ENCODE results near the gene ANOS1.
A peak's percentile ranks its signal among the peaks of the same experiment; 100 is the strongest.
"Not testable (repeated sequence)": the region's sequence is repeated elsewhere in the genome, so short reads cannot be mapped to it uniquely, and the experiment has no call there.

The ANOS1 gene, protein sequence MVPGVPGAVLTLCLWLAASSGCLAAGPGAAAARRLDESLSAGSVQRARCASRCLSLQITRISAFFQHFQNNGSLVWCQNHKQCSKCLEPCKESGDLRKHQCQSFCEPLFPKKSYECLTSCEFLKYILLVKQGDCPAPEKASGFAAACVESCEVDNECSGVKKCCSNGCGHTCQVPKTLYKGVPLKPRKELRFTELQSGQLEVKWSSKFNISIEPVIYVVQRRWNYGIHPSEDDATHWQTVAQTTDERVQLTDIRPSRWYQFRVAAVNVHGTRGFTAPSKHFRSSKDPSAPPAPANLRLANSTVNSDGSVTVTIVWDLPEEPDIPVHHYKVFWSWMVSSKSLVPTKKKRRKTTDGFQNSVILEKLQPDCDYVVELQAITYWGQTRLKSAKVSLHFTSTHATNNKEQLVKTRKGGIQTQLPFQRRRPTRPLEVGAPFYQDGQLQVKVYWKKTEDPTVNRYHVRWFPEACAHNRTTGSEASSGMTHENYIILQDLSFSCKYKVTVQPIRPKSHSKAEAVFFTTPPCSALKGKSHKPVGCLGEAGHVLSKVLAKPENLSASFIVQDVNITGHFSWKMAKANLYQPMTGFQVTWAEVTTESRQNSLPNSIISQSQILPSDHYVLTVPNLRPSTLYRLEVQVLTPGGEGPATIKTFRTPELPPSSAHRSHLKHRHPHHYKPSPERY

DNA sequence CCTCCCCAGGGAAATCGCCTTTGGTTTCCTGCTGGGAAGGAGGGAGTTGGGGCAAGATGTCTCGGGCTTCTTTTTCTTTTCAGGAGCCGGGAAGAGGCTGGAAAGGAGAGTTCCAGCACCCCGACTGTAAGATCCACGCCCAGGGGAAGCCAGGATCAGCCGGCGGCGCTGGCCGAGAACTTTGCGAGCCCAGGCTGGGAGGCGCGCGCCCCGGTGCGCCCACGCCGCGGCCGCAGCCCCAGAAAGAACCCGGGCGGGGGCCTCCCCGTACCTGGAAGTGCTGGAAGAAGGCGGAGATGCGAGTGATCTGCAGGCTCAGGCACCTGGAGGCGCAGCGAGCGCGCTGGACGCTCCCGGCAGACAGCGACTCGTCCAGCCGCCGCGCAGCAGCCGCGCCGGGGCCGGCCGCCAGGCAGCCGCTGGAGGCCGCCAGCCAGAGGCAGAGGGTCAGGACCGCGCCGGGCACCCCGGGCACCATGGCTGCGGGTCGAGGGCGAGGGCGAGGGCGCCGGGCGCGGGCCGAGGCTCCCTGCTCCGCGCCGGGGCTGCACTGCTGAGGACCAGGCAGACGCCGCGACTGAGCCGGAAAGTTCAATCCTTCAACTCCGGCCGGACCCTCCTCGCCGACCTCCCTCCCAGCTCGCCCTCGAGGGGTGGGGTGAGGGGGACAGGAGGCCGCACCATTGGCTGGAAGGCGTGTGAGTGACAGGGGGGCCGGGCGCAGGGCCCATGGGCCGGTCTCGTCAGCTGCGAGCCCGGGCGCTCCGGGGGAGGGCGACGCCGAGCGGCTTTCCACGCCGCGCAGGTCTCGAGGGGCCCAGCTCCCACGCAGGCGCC, at the start of gene ANOS1:
ANOS1 (minus strand) TSS at position 579 of the 837 bp plus-strand sequence; CDS start at position 478, 101 bp downstream.
- DNase-seq (ENCODE audit: low spot score): peak; percentile 46

DNA sequence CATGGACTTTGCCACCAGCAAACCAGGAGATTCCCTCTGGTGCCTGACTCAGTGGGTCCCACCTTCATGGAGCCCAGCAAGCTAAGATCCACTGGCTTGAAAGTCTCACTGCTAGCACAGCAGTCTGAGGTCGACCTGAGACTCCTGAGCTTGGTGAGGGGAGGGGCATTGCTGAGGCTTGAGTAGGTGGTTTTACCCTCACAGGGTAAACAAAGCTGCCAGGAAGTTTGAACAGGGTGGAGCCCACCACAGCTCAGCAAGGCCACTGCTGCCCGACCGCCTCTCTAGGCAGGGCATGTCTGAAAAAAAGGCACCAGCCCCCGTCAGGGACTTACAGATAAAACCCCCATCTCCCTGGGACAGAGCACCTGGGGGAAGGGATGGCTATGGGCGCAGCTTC, 41.2 kb upstream of the ANOS1 start:
- DNase-seq (ENCODE audit: low spot score): no peak

DNA sequence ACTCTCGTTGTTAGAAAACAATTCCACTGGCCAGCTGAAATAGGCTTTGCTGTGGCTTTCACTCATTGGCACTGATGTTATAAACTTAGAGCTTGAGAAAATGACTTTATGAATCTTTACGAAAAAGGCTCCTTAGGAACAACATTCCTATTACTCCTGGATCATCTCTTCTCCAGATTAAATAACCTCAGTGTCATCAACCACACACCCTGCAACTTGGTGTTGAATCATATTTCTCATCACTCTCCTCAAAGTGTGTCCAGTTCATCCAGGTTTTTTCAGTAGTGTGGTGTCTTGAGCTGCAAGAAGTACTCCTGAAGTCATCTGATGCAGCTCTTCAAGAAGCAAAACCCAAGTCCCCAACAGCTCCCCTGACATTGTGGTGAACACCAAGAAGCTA, 28.1 kb upstream of the ANOS1 start:
- DNase-seq (ENCODE audit: low spot score): no peak

DNA sequence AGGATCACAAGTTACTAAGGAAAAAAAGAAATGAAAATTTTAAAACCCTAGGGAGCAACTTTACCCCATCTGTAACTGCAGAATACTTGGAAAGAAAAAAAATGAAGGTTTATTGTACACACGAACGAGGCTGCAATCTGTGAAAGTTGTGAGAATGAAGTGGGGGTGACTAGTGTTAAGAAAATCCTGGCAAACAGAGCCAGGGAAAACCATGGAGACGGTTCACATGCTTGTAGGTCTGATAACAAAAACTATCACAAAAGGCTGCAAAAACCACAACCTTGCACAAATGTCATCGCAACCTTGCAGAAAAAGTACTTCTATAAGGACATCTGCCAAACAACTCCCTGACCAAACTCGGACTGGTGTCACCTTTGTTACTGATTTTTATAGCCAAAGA, 26.8 kb upstream of the ANOS1 start:
- DNase-seq (ENCODE audit: low spot score): not testable (repeated sequence)

DNA sequence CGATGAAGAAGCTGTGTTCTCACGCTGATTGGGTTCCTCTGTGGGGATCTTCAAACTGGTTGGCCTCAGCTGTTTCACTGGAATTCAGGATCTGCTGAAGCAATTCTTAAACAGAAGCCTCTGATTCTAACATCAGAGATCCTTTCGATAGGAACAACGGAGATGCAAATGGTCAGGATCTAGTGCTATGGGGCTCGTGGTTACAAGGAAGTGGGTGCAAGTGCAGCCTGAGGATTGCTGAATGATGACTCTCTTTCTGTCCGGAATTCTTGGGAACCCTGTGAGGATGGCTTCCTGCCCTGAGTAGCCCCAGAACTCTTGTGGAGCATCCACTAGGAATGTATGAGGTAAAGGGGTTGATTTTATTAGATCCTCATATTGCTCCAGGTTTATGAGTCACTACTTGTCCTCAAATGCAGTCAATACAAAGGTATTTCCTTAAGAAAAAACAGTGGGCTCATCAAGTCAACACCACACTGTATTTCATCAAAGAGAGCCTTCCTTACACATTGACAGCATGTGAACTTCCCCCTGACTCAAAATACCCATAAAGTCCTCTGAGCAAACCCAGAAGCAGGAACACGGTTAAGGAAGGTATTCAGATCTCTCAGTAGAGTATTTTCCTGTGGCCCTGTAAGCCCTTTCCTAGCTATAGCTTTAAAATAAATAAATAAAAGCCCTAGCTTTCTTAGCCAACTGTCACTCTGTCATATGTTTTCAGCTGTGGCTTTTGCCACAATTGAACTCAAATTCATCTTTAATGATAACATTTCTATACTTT, 25.9 kb upstream of the ANOS1 start:
- not testable (repeated sequence) for DNase-seq (ENCODE audit: low spot score)

DNA sequence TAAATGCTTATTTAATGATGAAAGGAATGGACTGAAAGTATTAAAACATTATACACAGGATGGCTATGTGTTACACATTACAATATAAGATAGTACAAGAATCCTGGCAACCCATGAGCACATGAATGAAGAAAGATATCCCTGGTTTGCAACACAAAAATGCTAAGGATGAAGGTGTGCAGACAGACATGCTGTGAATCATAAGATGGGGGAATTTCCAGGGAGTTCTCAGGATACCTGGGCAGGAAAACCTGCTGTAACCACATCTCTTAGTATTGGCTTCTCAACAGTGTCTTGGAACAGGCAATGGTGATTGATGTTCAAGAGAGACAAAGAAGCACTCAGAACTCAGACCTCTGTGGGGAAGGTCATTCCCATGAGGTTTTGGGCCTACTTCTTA, 23.9 kb upstream of the ANOS1 start:
- no peak for DNase-seq (ENCODE audit: low spot score)

DNA sequence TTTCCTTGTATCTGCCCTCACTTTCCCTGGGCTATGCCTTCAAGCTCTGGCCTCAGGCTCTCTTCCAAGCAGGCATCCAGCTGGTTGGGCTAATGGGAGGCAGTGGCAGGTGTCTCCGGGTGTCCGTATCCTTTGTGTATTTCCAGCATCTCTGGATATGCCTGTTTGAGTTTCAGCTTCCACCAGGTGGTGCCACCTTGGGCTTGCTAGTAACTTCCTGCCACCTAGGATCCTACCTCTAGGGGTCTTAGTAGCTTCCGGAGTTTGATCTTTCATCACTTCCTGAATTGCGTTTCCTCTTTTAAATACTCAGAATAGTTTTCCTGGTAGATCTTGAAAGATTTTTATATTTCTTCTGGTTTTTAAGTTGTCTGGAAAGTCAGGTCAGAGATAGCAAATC, 23.2 kb upstream of the ANOS1 start:
- DNase-seq (ENCODE audit: low spot score): no peak

DNA sequence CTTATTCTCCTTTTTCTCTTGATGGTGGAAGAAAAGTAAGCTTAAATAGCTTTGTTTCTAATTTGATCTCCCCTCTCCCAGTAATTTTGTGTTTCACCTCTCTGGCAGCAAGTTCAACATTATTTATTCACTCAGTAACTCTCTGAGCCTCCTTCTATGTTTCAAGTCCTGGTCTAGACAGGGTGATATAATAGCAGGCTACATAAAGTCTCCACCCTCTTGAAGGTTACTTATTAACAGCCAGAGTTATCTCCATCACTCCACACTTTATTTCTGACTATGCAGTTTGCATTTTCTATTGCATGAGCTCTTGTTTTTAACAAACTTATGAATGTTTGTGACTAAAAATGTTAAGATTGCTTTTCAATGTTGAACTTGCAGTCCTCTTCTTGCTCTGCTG, 17.8 kb upstream of the ANOS1 start:
- DNase-seq (ENCODE audit: low spot score): no peak

DNA sequence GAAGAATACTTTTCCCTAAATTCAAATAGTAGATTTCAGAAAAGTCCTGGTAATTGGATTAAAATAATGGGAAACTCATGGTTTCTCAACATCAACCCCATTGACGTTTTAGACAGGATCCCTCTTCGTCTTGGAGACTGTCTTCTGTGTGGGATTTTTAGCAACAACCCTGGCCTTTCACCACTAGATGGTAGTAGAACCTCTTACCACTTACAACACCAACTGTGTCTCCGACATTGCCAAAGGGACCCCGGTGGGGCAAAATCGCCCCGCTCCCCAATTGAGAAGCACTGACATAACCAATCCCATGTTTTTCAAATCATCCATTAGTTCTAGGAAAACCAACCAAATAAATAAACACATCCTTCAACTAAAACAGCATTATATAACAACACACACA, 16.9 kb upstream of the ANOS1 start:
- peak; percentile 30 for DNase-seq (ENCODE audit: low spot score)

DNA sequence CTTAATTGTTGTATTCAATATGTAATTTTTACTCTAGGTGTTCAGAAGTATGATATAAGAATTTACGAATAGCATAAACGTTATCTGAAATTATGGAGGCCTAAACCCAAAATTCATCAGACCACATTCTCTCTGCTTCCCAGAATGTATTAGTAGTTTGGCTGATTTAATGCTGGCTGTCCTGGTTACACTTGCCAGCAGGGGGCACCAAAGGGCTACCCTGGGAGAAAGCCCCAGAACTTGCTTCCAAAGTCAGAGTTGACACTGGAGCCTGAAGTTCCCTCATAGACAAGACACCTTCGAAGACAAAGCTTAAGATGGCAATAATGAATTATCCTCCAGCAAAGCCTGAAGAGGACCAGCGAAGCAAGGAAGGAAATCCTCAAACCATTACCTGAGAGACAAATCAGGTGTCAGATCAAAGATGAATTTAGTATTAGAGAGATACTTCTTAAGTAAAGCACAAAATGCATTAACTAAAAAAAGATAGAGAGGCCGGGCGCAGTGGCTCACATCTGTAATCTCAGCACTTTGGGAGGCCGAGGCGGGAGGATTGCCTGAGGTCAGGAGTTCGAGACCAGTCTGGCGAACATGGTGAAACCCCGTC, 11.3 kb upstream of the ANOS1 start:
- peak; percentile 17 for DNase-seq (ENCODE audit: low spot score)

DNA sequence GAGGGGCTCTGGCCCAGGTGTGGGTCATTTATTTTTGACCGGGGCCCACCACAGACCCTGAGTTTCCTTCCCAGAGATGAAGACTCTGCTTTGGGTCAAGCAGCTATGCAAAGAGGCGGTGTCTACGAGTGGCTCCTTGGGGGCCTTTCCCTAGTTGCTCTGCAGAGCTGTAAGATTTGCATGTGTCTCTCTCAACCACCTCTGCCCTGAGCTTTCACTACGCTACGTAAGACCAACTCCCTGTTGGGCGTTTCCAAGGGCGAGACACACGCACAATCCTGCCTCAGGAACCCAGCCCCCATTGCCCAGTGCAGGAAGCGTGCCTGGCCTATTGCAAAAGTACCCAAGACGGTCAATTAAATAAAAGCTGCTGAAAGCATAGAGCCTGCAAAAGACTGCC, 10.0 kb upstream of the ANOS1 start:
- DNase-seq (ENCODE audit: low spot score): no peak

DNA sequence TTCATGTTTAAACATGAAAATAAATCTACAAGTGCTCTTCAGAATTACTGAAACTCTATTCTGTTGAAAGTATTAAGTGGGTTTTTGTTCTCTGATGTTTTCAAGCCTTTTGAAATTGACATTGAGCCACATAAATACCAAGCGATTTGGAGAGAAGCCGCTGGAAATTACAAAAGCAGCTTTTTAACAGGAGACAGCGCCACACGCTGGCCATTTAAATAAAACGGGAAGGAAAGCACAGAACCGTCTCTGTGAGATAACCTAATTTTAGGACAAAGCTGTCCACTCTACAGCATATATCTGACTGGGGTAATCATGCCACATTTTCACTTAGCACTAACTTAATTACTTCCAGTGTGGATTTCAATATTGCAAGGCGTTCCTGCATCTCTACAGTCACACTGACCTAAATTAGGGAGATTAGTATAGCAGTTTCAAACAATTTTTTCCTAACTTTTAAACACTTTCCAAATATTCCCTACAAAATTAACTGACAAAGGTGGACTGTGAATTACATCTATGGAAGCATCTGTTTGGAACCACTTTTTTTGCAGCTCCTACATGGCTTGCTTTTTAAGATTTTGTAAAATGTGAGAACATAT, 6.8 kb upstream of the ANOS1 start:
- DNase-seq (ENCODE audit: low spot score): peak; percentile 53

DNA sequence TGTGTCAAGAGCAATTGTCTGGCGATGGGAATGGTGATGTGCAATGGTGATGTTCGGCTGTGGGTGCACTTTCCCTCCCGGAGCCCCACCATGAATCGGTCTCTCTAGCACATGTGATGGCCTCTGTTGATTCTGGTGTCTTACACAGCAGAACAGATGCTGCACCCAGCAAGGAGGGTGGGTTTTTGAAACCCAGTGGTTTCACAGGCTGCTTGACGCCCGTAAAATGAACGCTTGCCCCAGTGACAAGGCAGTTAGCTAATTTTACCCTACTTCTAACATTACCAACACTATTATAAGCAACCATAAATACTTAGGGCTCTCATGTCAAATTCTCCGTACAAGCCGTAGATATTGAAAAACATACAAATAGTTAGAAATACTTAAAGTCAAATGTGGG, 5.9 kb upstream of the ANOS1 start:
- DNase-seq (ENCODE audit: low spot score): no peak

DNA sequence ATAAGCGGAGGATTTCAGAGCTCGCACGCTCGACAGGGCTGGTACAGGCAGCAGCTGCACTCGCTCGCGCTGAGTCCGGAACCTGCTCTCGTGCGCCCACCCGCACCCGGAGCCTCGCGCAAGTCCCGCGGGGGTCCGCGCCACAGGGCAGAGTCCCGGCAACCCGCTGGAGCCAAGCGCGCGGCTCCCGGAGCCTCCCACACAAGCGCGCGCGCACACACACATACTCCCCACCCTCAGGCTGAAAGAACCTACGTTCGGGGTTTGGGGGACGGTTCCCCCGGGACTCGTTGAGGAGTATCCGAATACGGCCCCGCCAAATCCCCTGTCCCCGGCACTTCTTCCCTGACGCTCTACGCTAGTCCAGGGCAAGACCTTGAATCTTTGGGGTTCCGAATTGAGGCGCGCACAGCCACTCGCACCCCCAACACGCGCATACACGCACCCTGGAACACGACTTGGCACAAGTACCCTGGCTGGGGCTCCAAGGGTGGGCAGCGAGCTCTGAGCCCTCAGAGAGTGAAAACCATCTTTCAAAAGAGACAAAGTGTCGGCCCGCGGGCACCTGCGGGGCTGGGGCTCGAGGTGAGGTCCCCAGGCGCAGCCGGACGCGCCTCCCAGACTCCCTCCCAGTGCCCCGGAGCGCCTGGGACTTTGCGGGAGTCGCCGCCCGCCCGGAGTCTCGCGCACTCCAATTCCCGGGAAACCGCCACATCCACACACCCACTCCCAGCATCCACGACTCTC, 952 bp downstream of the ANOS1 start:
- no peak for DNase-seq (ENCODE audit: low spot score)

DNA sequence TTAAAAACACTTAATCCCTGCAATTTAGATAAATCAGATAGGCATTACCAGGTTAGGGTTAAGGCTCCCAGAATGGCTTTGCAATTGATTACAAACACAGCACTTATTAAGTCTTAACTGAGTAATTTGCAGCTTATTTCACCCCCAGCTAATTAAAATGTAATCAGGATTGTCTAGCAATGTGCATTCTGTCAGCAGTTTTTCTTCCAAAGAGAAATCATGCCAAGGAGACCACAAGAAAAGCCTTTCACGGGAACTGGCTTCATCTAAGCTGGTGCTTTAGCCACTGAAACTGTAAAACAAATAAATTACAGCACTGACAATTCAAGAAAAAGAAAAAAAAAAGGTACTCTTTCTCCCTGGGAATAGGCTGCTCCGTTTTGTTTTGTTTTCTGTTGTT, 2.1 kb downstream of the ANOS1 start:
- DNase-seq (ENCODE audit: low spot score): no peak

DNA sequence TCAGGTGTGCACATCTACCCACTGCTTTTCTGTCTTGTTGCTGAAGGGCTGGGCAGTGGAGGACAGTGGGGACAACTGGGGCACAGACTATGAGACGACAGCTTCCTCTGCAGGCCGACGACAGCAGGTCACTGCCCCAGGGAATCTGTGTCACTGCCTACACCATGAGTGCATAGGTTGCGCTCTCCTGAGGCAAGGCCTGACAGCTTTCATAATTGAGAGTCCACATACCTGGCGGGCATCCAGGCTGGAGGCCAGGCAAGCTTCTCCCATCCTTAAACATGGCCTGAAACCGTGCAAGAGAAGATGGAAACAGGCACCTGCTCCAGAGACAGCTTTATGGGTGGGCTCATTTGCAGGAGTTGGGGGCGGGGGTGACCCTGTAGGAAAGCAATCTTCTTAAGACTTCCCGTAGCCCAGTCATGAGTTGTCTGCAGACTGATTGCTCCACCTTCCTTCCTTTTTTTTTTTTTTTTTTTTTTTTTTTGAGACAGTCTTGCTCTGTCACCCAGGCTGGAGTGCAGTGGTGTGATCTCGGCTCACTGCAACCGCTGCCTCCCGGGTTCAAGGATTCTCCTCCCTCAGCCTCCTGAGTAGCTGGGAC, 2.9 kb downstream of the ANOS1 start:
- peak; percentile 7 for DNase-seq (ENCODE audit: low spot score)

DNA sequence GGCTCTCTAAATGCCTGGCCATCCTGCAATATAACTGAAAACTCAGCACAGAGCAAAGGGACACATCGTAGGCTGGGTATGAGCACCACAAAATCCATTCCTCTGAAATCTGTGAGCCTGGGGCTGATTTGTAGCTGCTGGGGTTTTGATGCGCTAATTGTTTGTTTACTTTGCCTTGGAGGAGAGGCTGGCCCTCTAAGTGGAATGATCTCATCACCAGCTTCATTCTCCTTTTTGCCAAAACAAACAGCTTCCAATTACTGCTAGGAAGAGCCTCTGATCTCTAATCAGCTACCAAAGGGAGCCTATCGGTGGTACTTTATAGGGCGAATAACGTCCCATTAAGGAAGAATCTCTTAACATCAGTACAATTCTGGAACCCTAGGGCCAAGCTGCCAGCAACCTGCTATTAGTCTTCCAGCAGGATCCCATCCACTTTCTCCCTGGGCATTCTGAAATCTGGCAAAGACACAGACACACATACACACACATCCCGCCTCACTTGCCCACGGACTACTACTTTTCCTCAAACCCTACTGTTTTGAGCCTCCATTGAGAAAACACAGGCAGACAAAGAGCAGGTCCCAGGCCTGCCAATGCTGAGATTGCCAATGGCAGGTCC, 5.8 kb downstream of the ANOS1 start:
- DNase-seq (ENCODE audit: low spot score): no peak

DNA sequence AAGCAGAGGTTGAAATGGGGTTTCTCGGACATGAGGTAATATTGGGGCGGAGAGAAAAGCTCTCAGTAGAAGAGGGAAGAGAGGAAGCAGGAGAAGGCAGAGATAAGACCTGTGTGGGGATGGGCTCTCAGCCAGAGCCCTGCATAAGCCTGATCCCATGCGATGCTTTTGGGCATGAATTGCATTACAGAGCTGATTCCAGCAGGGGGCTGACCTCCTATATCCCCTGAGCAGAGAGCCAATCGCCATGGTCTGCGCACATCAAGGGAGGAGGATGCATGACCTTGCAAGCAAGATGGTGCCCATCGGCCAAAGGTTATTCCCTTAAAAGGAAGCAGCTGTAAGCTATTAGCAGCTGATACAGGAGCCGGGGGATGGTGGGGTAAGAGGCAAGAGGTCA, 7.6 kb downstream of the ANOS1 start:
- DNase-seq (ENCODE audit: low spot score): no peak

DNA sequence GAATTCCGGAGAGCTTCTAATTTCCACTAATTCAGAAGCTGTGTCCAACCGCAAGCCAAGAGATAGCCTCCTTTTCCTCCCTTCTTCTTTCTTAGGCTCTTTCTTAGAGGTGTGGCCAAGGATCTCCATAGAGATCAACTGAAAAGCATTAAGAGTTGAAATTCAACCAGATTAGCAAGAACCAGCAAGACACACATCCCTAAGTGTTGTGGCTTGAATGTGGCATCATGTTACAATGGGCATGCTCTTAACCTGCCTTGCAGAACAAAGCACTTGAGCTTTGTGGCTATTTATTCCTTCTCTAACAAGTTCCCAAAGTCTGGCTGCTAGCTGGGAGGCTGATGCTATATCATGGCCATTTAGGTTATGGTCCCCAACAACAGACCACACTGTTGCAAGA, 10.4 kb downstream of the ANOS1 start:
- no peak for DNase-seq (ENCODE audit: low spot score)
